Stimulated activated CD8-positive, alpha-beta memory T cell treated with anti-CD3 and anti-CD28 coated beads, Interleukin-12 subunit alpha, Interleukin-12 subunit beta, amount 100 ng/mL, for 1 hour (primary cell): ENCODE measurements around the gene CPA2.

Experiments used
- DNase-seq: peaks from one replicate; pipeline ENCODE4 v3.0.0-alpha.2; 2020; ENCODE audit warnings: low read depth

The CPA2 gene

DNA sequence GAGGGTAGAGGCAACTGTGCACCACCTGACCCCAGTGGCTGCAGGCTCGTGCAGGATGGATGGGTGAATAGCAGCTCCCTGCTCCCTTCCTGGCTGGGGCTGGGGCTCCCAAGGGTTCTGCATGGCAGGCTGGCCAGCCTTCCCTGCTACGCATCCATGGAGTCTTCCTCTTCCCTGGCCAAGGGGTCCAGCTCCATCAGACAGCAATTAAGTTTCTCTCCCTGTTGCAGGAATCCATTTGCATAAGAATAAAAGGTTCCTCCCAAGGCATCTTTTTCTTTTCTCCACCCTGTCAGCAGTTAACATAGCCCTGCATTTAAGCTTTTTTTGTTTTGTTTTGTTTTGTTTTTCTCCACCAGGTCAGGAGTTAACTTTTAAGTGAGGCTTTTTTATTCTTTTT, 10.0 kb upstream of the CPA2 start:
- no peak for DNase-seq

DNA sequence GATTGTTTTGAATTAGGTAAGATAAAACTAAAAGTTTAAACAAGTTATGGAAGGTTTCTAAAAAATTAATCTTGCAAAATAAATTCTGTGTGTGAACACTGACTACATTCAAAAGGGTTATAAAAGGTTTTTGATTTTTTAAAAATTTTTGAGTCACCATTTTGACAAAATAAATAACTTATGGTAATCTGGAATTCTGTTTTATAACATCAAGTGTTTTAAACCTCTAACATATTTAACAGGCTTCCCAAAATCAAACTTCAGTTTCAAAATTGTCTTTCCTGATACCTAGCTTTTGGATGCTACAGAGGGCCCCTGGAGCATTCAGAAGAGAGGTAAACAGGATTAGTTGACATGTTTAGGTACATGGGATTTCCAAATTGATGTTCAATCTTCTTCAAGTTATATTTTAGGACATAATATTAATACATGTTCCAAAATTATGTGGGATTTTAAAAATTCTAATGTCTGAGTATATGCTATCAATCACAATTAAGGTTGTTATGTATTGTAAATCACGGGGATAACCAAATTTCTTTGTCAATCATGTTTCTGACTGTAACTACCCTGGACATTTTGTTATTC, 8.1 kb upstream of the CPA2 start:
- DNase-seq: no peak

DNA sequence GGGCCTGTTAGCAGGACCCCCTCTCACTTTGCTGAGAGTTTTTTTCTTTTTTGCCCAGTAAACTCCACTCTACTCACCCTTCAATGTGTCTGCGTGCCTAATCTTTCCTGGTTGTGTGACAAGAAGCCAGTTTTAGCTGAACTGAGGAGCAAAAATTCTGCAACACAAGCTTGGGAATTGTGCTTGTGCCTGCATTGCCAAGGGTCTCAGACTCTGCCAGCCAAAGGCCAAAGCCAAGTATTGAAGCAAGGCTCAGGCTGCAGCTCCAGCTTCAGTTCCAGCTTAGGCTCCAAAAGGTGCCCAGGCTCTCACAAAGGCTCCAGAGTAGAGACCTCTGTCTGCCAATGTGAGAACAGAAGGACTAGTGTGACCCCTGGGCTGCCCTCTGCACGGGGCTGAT, 4.2 kb upstream of the CPA2 start:
- no peak for DNase-seq

DNA sequence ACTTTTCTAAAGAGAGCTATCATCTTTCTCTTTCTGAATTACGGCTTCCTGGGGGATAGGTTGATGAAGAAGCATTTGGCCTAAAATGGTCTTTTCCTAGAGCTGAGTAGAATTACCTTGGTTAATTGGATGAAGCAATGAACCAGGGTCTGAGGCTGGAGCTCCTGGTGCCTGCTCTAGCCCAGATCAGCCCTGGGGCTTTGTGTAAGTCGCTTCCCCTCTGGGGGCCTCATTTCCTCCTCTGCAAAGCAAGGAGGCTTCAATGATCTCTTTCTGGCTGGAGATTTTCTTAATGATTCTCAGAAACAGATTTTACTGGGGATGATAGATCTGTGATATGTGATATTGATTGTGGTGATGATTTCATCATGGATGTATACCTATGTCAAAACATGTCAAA, 3.5 kb upstream of the CPA2 start:
- DNase-seq: no peak

DNA sequence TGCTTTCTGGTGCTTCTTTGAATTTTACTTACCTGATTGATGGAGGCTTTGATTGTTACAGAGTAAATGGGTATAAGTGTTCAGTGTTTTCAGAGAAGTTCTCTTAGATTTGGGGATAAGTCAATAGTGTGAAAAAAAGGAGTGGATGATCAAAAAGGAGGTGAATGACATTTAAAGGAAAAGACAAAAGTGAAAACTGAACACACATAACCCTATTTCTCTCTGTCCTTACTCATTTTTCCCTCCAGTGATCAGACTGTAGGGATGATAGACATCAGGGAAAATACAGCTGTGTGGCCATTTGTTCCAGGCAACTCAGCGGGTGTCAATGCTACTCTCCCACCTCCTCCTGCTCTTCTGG, 278 bp downstream of the CPA2 start:
- no peak for DNase-seq

DNA sequence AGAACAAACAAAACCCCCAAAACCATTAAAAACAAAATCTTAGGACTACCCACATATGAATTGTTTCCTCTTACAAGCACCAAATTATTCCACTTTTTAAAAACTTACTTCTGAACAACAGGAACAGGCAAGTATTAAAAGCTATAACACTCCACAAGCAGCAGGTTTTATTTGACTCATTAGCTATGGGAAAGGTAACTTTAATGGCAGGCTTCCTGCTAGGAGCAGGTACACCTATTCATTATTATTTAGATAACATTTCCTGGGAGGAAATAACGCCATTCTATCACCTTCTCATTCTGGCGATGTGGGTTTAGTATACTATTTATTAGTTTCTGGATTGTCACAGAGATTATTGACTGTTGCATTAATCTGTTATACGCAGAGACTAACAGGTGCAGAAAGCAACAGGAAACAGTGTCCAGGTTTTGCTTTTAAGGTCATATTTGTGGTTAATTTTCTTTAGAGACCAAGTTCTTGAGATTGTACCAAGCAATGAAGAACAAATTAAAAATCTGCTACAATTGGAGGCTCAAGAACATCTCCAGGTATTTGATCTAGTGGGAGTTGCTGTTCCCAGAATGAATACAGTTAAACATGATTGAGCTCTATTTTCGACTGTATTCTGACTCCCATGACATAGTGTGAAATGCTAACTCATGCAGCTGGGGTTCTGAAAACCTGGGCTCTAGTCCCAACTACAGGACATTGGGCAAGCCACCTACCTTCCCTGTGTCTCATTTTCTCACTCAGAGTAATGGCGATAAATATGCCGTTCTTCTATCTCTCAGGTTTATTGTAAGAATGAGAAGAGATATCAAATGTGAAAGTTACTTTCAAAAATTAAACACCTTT, 2.0 kb downstream of the CPA2 start:
- DNase-seq: no peak

DNA sequence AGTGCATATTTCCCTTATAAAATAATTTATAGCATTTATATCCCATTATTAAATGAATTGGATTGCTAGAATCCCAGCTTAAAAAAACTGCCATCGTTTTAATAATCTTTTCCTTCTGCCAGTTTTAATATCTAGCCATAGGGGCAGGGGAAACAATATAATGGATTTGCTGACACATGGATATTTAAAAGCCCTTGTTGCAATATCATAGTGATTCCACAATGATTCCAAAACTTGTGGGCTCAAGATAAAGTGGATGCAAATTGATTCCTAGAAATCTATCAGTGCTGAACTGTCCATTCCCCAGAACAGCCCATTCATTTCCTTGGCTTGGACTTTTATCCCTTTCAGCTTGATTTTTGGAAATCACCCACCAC, 2.6 kb downstream of the CPA2 start:
- DNase-seq: no peak

DNA sequence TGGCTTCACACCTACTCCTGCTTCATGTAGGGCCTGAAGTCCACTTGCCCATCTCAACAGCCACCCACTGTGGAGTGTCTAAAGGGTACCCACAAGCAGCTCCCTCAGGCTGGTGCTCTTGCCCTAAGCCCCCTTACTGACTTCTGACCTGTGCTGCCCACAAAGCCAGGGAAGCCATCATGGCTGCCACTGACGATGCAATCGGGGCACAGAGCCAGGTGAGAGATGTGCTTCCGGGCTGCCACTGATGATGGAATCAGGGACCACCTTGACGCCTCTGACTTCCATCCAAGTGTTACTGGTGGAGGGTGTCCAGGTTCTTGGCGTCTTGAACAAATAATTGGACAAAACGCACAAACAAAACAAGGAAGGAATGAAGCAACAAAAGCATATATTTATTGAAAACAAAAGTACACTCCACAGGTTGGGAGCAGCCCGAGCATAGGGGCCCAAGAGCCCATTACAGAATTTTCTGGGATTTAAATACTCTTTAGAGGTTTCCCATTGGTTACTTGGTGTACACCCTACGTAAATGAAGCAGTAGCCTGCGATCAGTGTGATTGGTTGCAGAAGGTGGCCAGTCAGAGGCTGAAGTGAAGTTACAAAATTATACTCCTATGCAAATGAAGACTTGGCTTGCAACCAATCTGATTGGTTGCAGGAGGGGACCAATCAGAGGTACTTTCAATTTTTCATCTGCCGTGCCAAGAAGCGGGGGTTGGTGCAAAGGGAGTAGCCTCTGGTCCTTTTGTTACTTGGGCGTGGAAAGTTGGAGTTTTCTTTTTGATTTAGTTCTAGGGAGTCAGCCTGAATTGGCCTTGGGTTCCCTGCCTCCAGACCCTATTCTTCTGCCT, 4.5 kb downstream of the CPA2 start:
- no peak for DNase-seq

DNA sequence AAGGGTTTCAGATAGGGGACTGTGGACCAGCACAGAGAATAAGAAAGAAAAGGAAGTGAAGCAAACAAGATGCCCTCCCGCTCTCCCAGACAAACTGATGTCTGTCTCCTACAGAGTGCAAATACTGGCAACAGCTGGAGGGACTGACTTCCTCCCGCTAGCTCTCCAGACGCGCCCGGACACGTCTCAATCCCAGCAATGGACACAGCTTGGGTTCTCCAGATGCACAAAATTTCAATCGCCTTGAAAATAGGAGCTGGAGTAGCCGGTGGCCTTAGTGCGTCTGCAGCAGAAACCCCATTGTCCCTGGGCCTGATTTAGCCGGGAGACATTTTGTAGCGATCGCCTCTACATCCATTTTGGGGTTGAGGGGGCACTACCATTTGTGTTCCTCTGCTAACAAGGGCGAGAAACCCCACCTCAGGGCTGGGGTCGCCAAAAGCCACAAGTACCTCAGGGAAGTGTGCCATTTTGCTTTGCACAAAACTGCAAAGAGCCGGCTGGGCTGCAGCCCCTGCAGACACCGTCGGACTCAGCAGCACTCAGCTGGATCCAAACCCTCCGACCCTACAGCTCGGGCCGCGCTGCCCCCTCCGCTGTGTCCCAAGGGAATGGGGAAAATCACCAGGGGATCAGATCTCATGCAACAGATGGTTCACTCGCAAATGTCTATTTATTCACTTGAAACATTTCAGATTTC, 5.9 kb downstream of the CPA2 start:
- DNase-seq: no peak

DNA sequence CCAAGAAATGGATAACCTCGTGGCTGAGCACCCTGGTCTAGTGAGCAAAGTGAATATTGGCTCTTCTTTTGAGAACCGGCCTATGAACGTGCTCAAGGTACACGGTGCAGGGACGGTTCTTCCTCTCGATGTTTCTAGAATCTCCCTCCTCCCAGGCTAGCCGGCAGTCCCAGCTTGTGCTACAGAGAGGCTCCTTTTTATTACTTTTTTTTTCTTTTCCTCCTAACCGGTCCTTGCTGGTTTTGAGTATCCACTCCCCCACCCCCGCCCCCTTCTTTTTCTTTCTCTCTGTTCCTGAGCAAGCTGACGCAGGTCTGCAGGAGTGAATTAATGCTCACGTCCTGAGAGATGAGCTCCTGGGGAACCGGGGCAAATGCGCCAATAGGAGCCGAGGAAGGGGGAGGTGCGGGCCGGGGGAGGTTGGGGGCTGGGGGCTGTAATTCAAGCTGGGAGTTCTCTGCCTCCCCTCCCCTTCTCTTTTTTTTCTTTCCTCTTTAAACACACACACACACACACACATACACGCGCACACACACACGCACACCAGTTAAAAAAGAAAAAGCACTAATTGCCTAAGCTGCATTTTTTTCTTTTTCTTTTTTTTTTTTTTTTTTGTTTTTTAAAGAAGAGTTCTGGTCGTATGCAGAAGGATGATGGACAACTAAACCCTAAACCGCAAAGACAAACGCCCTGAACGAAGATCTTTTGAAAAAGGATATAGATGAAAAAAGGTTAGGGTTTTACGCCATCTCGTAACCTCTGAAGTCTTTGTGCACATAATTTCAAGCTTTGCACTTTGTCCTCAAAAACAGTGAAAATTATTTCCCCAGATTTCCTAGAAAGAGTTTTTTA, 6.6 kb downstream of the CPA2 start:
- no peak for DNase-seq

DNA sequence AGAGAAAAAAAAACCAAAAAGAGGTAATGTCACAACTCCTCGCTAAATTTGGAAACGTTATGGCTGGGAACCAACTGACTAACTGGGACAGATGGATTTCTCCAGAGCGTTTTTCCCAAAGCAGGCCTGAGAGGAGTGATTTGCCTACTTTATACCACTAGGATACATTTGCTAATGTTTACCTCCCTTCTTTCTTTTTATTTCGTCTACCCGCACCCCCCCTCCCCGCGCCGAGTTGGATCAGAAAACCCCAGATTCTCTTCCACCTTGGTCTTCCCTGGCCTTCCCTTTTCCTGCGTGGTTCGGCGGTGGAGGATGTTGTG, 7.2 kb downstream of the CPA2 start:
- DNase-seq: no peak

DNA sequence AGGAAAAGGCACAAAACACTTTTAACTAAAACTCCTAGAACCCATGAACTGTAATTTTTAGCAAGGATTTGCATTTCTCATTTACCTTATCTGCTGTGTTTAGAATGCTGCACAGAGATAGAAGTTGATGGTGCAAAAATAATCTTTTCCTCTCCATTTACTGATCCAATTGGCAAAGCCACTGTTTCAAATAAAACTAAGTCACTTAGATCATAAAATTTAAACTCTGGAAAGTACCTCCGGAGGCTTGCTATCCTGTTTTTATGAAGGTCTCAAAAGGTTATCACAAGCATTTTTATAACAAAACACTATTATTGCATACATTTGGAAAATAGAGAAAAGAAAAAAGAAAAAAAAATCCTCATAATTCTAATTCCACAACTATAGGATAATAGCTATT, 7.6 kb downstream of the CPA2 start:
- DNase-seq: no peak

DNA sequence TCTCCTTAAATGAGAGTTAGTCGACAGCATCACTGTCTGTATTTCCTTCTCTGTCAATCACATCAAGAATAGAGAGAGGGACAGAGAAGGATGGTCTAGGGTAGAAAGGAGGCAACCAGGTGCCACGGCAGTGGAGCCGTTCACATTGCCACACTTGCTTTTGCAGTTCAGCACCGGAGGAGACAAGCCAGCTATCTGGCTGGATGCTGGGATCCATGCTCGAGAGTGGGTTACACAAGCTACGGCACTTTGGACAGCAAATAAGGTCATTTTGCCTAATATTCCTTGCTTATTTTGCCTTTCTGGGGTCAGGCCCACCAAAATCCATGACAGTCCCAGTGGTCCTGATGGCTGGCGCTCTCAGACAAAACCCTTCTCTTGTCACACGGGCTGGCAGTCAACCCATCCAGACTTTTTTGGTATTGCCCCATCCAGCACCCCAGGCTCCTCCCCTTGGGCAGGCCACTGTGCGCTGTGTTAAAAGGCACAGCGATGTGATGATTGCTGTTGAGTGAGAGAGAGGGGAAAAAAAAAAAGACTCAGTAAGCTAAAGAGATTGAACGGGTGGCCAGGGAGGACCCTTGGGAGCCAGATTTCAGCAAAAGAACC, 8.4 kb downstream of the CPA2 start:
- no peak for DNase-seq

DNA sequence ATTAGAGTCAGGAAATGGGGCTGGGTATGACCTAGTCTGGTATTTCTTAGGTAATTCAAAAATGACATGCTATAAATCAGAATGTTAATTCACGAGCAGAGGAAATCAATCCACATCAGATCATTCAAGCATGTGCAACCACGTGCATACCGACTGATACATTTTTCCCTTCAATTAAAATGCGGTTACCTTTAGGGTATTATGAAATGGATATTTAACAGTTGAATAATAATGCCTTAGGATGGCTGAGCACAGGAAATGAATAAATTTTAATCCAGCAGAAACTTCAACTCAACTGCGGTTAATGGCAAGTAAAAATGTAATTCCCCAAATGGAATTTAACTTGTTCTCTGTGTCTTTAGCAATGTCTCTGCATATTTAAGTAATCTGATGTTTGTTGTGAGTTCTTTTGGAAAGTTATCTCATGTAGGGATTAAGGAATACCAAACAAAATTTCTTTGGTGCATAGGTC, 9.2 kb downstream of the CPA2 start:
- no peak for DNase-seq

DNA sequence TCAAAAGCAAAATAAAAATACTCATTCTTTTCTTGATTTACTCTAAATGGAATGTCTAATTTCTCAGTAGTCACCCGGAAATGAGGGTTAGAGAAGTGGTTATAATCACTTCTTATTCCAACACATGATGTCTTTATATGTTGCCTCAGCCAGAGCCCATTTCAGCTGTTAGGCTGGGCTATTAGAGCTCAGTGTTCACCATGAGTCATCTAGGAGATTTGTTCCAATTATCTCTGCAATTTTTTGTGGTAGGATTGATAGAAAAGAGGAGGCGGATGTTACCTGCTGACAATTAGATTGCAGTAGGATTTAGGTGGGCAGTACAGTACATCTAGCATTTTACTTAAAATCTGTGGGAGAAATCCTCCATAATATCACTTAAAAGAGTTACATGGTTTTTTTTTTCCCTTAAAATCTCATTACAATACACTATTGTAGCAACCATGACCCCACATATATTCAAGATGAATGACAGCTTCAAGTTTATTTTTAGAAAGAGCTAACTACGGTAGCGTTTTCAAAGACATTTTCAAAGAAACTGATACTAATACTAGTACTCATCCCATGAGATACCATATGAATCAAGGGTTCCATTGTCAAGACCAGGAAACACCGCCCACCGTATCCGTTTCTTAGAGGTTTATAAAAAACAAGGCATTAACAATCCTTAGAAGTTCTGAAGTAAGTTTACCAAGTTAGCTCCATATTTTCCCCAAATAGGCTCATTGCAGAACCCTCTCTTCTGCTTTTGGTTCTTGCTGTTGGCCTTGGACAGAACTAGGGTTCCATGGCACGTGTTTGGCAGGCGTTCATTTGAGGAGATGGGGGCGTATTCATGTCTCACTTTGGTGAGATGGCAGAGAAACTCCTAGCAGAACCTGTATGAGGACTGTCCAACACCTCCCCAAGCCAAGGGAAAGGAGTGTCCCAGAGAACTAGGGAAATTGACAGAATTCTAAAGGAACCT, 10.4 kb downstream of the CPA2 start:
- no peak for DNase-seq

DNA sequence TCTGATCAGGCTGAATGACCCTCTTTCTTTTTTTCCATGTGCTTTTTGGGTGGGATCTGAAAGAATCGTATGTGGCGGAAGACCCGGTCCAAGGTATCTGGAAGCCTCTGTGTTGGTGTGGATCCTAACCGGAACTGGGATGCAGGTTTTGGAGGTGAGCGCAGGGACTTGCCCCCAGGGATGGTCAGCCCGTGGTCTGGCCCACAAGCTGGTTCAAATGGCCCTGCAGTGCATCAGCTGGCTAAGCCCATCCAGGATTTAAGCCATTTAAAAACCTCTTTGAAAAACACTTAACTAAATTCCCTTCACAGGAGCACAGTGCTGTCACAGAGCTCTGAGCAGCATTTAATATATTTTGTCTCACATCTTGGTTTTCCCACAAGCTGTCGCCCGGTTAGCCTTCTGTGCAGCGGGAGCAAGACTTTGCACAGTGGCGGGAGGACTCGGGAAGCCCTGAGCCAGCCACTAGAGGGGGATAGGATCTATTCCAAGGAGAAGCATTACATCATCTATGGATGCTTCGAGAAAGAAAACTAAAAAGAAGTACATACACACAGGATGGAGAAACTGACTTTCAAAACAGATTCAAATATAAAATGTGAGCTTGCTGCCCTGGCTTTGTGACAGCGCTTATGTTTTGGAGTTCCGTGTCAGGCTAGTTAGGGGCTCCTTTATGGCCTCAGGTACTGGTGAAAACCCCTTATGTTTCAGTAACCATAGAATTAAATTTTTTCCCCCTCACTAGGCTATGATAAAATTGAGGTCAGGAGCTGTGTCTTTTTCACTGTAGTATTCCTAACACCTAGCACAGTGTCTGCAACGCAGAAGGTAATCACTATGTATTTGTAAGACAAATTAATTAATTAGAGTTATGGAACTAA, 11.3 kb downstream of the CPA2 start:
- no peak for DNase-seq

DNA sequence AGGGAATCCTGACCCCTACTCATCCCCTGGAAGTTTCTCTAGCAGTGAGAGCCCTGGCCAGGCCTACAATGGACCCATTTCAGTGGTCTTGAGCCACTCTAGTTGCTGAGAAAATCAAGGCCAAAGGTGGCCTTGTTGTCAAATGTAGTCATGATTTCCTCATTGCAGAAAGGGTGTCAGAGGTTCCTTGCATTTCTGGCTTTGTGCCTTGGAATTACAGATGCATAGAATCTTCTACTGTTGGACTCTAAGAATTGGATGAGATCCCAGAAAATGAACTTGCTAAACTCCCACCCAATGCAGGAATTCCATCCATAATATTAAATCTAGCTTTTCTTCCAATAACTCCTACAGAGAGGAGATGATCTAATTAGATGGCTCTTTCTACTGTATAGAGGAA, 12.2 kb downstream of the CPA2 start:
- no peak for DNase-seq

DNA sequence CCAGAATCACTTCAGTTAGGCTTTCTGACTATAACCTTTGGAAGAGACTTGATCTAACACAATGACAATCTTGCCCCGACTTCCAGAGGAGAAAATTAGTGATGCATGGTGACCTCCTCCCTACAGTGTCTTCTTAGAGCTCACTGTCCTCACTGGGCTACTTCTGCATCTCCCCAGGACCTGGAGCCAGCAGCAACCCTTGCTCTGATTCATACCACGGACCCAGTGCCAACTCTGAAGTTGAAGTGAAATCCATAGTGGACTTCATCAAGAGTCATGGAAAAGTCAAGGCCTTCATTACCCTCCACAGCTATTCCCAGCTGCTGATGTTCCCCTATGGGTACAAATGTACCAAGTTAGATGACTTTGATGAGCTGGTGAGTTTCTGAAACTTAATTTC, 12.6 kb downstream of the CPA2 start:
- no peak for DNase-seq

DNA sequence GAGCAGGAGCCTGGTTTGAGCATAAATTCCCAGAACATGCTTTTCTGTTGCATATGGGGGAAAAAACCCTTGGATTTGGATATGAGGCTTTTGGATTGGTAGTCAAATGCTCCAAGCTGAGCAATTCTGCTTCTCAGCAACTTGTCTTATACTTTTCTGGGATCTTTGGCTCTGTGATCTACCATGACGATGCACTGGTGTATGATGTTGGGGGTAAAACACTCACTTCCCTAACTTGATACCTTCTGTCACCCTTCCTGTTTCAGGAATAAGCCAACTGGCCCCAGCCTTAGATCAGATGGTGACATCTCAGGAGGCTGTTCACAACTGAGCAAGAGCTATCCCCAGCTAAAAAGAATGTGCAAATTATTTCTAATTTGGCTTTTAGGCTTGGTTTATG, 13.2 kb downstream of the CPA2 start:
- DNase-seq: no peak
